HL-60/S4 (cell line): ENCODE measurements around the gene ASB10.

Source experiments
- in situ Hi-C: fragments of 300-500 bp; cut with MboI; formaldehyde crosslinking; loops from 2 replicates; pipeline ENCODE4 v1.14.3; 2022; ENCODE audit warnings: low sequenced_read_pairs

ASB10 gene

DNA sequence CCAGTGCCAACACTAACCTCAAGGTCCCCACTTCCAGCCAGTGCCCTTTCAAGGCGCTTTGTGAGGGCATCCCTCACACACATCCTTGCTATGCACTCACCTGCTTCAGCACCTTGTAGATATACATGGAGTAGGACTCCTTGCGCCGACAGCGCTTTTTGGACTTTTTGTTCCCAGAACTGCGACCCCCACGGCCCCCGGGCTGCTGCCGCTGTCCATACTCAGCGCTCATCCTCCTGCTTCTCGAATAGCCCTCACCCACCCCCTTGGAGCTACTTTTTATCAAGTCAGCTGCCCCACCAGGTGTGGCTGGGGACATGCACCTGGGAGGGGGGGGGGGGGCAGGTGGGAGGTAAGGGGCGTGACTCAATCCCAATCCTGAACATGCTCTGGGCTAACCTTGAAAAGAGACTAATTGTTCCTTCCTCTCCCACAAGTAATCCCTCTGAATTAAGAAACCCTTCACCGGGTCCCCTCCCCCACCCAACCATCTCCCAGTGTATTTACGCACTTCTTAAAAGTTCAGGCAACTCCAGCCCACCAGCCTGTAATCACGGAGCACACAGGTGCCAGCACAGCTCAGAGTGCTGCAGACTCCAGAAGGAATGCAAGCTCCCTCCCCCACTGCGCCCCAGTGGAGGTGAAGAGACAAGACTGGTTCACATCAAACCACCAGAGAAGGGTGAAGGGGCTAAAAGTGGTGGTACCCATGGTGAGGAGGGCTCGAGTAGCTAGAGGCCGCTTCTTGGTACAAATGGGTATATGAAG lies 23.2 kb upstream of the ASB10 start, which contains the start of gene H2BK1:
Gene H2BK1, minus strand, starts transcription at position 402 of the 768 bp plus-strand sequence. Its CDS starts 170 bp downstream, at position 232.
- in situ Hi-C loops: no loop called here

- in situ Hi-C loops: no loop called here
These were observed 22.5 kb upstream of the ASB10 start for GRCh38 chr7:151209588-151209987.

GRCh38 chr7:151208253-151208862 lies 21.3 kb upstream of the ASB10 start:
- in situ Hi-C loops: no loop called here

- in situ Hi-C loops: no loop called here
These were observed 20.8 kb upstream of the ASB10 start for GRCh38 chr7:151207804-151208203.

DNA sequence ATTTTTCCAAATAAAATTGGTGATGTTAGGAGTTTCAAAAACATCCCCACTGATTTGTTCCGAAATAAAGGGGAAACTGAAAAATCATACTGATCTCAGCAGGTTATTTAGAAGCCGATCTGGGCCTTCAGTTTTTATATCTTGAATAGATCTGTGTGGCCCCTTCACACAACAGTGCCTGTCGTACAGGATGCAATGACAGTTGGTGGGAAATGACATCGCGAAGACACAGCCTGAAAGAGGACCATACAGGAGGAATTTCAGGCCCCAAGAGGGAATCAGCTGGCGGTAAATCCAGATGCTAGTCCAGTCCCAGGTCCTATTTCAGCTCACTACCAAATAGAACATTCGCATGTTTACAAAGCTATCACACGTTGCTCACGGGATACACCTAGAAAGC lies 20.3 kb upstream of the ASB10 start:
- in situ Hi-C loops: no loop called here

GRCh38 chr7:151206914-151207313 lies 19.9 kb upstream of the ASB10 start:
- in situ Hi-C loops: no loop called here

DNA sequence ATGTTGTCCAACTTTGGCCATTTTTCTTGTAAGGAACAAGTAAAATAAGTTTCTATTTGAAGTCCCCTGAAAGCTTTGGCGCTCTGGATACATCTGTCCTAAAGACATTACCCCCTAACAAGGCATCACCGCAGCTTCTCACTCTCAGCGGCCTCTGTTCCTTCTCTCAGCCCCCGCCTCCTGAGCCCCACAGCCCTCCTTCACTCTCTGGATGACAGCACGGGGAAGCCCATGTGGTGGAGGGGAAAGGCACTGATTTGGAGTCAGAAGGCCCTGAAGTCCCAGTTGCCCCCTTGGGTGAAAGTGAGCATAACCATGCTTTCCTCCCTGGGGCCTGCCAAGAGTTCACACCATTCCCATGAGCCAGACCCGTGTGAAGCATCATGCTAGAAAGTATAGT lies 18.7 kb upstream of the ASB10 start:
- in situ Hi-C loops: no loop called here

GRCh38 chr7:151204383-151205032 lies 17.5 kb upstream of the ASB10 start:
- in situ Hi-C loops: no loop called here

DNA sequence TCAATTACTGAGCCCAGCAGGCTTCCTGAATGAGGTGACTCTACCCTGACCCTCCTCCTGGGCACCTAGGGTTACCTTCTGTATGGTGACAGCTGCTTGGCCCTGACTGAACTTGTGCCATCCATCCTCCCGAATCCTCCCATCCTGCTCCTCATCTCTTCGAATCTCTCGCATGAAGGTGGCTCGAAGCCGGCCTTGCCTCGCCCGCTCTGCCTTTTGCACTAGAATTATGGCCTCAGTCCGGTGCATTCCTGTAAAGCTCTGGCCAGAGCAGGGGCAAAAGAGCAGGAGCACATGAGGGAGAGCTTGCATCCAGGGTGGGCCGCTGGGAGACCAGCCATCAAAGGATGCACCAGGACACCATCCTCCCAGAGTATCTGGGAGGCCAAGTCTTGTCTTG lies 15.8 kb upstream of the ASB10 start:
- in situ Hi-C loops: no loop called here

DNA sequence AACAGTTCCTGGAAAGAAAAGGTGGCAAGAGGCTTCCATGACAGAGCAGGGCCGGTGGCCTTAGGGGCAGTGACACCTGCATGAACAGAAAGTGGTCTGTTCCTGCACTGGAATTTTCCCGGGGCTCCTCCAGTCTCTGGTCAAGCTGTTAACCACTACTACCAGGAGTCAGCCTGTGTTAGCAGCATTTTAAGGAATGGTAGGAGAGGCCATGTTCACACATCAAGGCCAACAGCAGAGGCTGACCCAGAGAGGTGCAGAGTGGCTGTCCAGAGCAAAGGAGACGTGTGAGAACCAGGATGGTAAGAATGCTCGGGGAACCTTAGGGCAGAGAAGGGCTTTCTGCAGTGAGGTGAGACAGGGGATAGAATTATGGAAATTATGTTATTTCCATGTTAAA lies 14.7 kb upstream of the ASB10 start:
- in situ Hi-C loops: no loop called here

- in situ Hi-C loops: no loop called here
These were observed 14.3 kb upstream of the ASB10 start for GRCh38 chr7:151201344-151201743.

GRCh38 chr7:151198945-151199848 lies 12.1 kb upstream of the ASB10 start:
- in situ Hi-C loops: no loop called here

GRCh38 chr7:151197932-151198331 lies 10.9 kb upstream of the ASB10 start:
- in situ Hi-C loops: no loop called here

DNA sequence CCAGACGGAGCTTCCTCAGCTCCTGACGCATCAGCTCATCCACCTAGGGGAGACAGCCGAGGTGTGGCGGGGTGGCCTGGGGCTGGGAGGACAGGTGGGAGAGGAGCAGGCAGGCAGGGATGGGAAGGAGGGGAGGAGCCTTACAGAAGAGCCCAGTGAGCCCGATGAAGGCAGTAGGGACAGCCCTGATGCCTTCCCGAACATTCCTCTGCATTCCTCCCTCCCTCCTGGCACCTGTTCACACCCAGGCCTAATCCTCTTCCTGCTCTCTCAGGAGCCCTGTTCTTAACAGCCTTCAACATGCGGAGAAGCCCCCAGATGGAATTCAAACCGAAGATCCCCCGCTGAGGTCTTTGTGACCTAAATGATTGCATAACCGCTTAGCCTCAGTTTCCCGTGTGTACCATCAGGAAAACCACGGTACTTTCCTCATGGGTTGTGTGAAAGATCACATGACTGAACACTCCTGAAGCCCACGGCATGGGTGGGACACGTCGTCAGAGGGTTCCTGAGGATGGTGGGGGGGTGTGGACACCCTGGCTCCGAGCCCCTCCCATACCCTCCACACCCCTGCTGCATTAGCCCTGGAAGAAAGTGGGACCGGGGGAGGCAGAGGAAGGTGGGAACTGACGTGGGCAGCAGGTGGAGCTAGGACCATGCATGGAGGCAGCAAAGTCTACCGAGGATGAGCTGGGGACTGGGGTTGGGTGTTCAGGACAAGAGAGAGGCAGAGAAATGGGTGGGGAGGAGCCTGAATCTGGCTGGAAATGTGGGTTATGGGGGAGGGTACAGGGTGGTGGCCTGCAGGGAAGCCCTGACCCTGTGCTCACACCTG lies 8.8 kb upstream of the ASB10 start:
- in situ Hi-C loops: no loop called here

DNA sequence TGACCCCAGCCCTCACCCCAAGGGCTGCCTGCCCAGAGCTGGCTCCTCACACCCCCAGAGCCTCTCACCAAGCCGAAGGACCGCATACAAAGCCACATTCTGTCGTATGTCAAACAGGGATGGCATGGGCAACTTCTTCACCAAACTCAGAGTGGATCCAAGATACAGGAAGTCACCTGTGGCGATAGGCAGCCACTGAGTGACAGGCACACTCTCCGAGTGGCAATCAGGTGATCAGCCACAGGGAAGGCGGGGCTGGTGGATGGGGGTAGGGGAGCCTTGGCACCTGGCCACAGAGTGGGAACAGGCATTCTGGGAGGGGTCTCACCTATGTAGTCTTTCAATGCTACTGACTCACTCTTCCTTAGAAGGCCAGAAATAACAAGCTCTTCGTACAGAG lies 7.1 kb upstream of the ASB10 start:
- in situ Hi-C loops: no loop called here

- in situ Hi-C loops: no loop called here
These were observed 6.3 kb upstream of the ASB10 start for GRCh38 chr7:151193203-151193978.

- in situ Hi-C loops: no loop called here
These were observed 5.0 kb upstream of the ASB10 start for GRCh38 chr7:151192002-151192539.

DNA sequence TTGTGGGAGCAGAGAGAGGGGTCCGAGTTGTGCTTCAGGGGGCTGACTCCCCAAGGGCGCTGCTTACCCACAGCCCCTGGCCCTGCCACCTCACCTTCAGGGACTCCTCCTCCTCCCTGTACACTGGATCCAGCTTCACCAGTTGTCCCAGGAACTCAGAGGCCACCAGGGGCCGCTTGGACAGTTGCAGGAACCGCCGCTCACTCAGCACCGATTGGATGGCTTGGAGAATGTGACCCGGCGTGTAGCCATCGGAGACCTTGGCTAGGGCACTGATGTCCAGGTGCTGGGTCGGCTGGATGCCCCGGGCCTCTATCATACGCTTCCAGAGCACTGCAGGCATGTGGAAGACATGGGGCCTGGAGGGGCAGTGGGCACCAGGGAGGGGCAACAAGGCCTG lies 4.5 kb upstream of the ASB10 start:
- in situ Hi-C loops: no loop called here

GRCh38 chr7:151189038-151189437 lies 2.0 kb upstream of the ASB10 start:
- in situ Hi-C loops: no loop called here
